HepG2 (cell line): Measurements from ENCODE around the gene FUZ.

Source experiments
- BCLAF1 ChIP-seq: fragments of 450-650 bp; IDR thresholded peaks from 2 replicates; pipeline ENCODE4 v1.6.1; 2017; ENCODE audit warnings: mild to moderate bottlenecking
- CTCF ChIP-seq: sonication (generic); formaldehyde crosslinking; IDR thresholded peaks from 2 replicates; pipeline ENCODE4 v1.5.0; 2020; ENCODE audit warnings: mild to moderate bottlenecking, missing genetic modification reagents, moderate library complexity
- FOXK2 ChIP-seq: fragments of 450-650 bp; IDR thresholded peaks from 2 replicates; pipeline ENCODE4 v1.6.1; 2016
- FOXM1 ChIP-seq: sonication (generic); formaldehyde crosslinking; IDR thresholded peaks from 2 replicates; pipeline ENCODE4 v1.5.0; 2020; ENCODE audit warnings: missing genetic modification reagents
- GABPA ChIP-seq, 2 experiments: IDR thresholded peaks; 2 replicates each; pipeline ENCODE4 v1.6.1; 2011 to 2016; ENCODE audit warnings: low read depth in 2 of 2, low read length in 1 of 2, missing biosample characterization in 1 of 2, missing genetic modification characterization in 1 of 2
- KDM5B ChIP-seq: sonication (generic); formaldehyde crosslinking; IDR thresholded peaks from 2 replicates; pipeline ENCODE4 v1.4.0; 2020; ENCODE audit warnings: missing genetic modification reagents, mild to moderate bottlenecking, borderline replicate concordance
- LBX2 ChIP-seq: sonication (generic); formaldehyde crosslinking; IDR thresholded peaks from 2 replicates; pipeline ENCODE4 v1.5.0; 2020; ENCODE audit warnings: missing genetic modification reagents, mild to moderate bottlenecking, borderline replicate concordance
- SIN3A ChIP-seq: IDR thresholded peaks from 2 replicates; pipeline ENCODE4 v1.6.1; 2011; ENCODE audit warnings: low read depth, mild to moderate bottlenecking, control low read depth, low read length, borderline replicate concordance
- SRSF9 ChIP-seq: fragments of 200-400 bp; formaldehyde crosslinking; IDR thresholded peaks from 2 replicates; pipeline ENCODE4 v1.6.1; 2018; ENCODE audit warnings: borderline replicate concordance, mild to moderate bottlenecking, low read depth, low read length; ENCODE audit not compliant: insufficient read depth, poor library complexity, severe bottlenecking
- USF2 ChIP-seq, 2 experiments: sonication (generic) in 1 of 2; formaldehyde crosslinking in 1 of 2; IDR thresholded peaks; 2 replicates each; pipeline versions ENCODE4 v1.5.1 to v1.6.1; 2011 to 2020; ENCODE audit warnings: borderline replicate concordance in 1 of 2, low read depth in 1 of 2, low read length in 1 of 2, mild to moderate bottlenecking in 1 of 2, missing genetic modification reagents in 1 of 2, moderate library complexity in 1 of 2

GRCh38 chr19:49838885-49839588 is 25.9 kb upstream of the FUZ start:
- no peak for TF ChIP-seq GABPA (IDR thresholded peaks at IDR 0.05; ENCODE audit: low read depth, low read length)
- TF ChIP-seq GABPA (CRISPR knock-in tag; IDR thresholded peaks at IDR 0.05; ENCODE audit: low read depth), result no peak
- TF ChIP-seq FOXM1 (CRISPR knock-in tag), result no peak
- no peak for TF ChIP-seq KDM5B (CRISPR knock-in tag)
- no peak for TF ChIP-seq FOXK2
- no peak for TF ChIP-seq SRSF9
- TF ChIP-seq CTCF (CRISPR knock-in tag), result no peak
- TF ChIP-seq BCLAF1, result no peak
- TF ChIP-seq USF2 (IDR thresholded peaks at IDR 0.05; ENCODE audit: low read depth, low read length), result no peak
- no peak for TF ChIP-seq USF2 (CRISPR knock-in tag; IDR thresholded peaks at IDR 0.05; ENCODE audit: borderline replicate concordance)
- no peak for TF ChIP-seq LBX2 (CRISPR knock-in tag)
- TF ChIP-seq SIN3A, result no peak
